DMS153 treated with DMSO at 0.1 percent for 48 hours (cell line): ENCODE data around the gene UBE2M.

Source experiments
- DNase-seq: peaks from one replicate; lab custom pipeline; 2025; ENCODE audit not compliant: unreplicated experiment; lab: John Stamatoyannopoulos, UW

Gene UBE2M

GRCh38 chr19:58571575-58571947, 13.2 kb upstream of the UBE2M start:
- no peak for DNase-seq

GRCh38 chr19:58570770-58571574, 12.6 kb upstream of the UBE2M start:
- no peak for DNase-seq

GRCh38 chr19:58569943-58570670, 11.7 kb upstream of the UBE2M start:
- no peak for DNase-seq

- no peak for DNase-seq
Measured at GRCh38 chr19:58569191-58569942, 11.0 kb upstream of the UBE2M start.

- DNase-seq: no peak
Measured at GRCh38 chr19:58568453-58569130, 10.2 kb upstream of the UBE2M start.

- DNase-seq: no peak
Measured at GRCh38 chr19:58566989-58567388, 8.6 kb upstream of the UBE2M start.

GRCh38 chr19:58563823-58564222, 5.4 kb upstream of the UBE2M start:
- DNase-seq: no peak

GRCh38 chr19:58563034-58563573, 4.7 kb upstream of the UBE2M start:
- no peak for DNase-seq

- no peak for DNase-seq
Measured at GRCh38 chr19:58562122-58563033, 4.0 kb upstream of the UBE2M start.

- no peak for DNase-seq
Measured at GRCh38 chr19:58561373-58562121, 3.1 kb upstream of the UBE2M start.

- no peak for DNase-seq
Measured at GRCh38 chr19:58560921-58561320, 2.5 kb upstream of the UBE2M start.

- no peak for DNase-seq
Measured at GRCh38 chr19:58560007-58560887, 1.8 kb upstream of the UBE2M start.

GRCh38 chr19:58559275-58560006, 1.0 kb upstream of the UBE2M start:
- no peak for DNase-seq

- DNase-seq: no peak
Measured at GRCh38 chr19:58558623-58559274, 338 bp upstream of the UBE2M start.

GRCh38 chr19:58557221-58558065, 968 bp downstream of the UBE2M start:
- DNase-seq: no peak

GRCh38 chr19:58556622-58557220, 1.7 kb downstream of the UBE2M start:
- DNase-seq: no peak
